DMS153 treated with DMSO at 0.1 percent for 48 hours (cell line): Measurements from ENCODE around the gene GRAMD1B.
A peak's percentile ranks its signal among the peaks of the same experiment; 100 is the strongest.
"Not testable (repeated sequence)": the region's sequence is repeated elsewhere in the genome, so short reads cannot be mapped to it uniquely, and the experiment has no call there.

ENCODE experiments used
- DNase-seq: peaks from one replicate; lab custom pipeline; 2025; ENCODE audit not compliant: unreplicated experiment; lab: John Stamatoyannopoulos, UW

GRAMD1B gene

GRCh38 chr11:123505546-123506299 is 75.7 kb downstream of the GRAMD1B start:
- DNase-seq, result no peak

- no peak for DNase-seq
Measured at GRCh38 chr11:123507043-123507442, 77.0 kb downstream of the GRAMD1B start.

- DNase-seq, result peak; percentile 40
Measured at GRCh38 chr11:123509737-123510578, 79.9 kb downstream of the GRAMD1B start.

GRCh38 chr11:123510579-123510905 is 80.5 kb downstream of the GRAMD1B start:
- DNase-seq, result no peak

- peak; percentile 92 for DNase-seq
Measured at GRCh38 chr11:123511037-123511870, 81.2 kb downstream of the GRAMD1B start.

- DNase-seq, result not testable (repeated sequence)
Measured at GRCh38 chr11:123513309-123513708, 83.2 kb downstream of the GRAMD1B start.

GRCh38 chr11:123516238-123516637 is 86.2 kb downstream of the GRAMD1B start:
- no peak for DNase-seq

GRCh38 chr11:123517559-123518364 is 87.7 kb downstream of the GRAMD1B start:
- no peak for DNase-seq

- no peak for DNase-seq
Measured at GRCh38 chr11:123518496-123519054, 88.5 kb downstream of the GRAMD1B start.

- no peak for DNase-seq
Measured at GRCh38 chr11:123519055-123519796, 89.2 kb downstream of the GRAMD1B start.

GRCh38 chr11:123519797-123520193 is 89.7 kb downstream of the GRAMD1B start:
- DNase-seq, result no peak

GRCh38 chr11:123520476-123520875 is 90.4 kb downstream of the GRAMD1B start:
- DNase-seq, result not testable (repeated sequence)

GRCh38 chr11:123521001-123521400 is 90.9 kb downstream of the GRAMD1B start:
- DNase-seq, result no peak

- no peak for DNase-seq
Measured at GRCh38 chr11:123521930-123522329, 91.9 kb downstream of the GRAMD1B start.

- no peak for DNase-seq
Measured at GRCh38 chr11:123523539-123523938, 93.5 kb downstream of the GRAMD1B start.

GRCh38 chr11:123525097-123525496 is 95.0 kb downstream of the GRAMD1B start:
- no peak for DNase-seq

- no peak for DNase-seq
Measured at GRCh38 chr11:123525511-123525918, 95.4 kb downstream of the GRAMD1B start.

- no peak for DNase-seq
Measured at GRCh38 chr11:123526027-123526805, 96.1 kb downstream of the GRAMD1B start.

- DNase-seq, result no peak
Measured at GRCh38 chr11:123526918-123527317, 96.8 kb downstream of the GRAMD1B start.
